Nephron progenitor cell (in vitro differentiated cells): ENCODE data around the gene LIN7A.

Source experiments
- DNase-seq: peaks from one replicate; pipeline ENCODE4 v3.0.0; 2021
- H3K27ac Mint-ChIP-seq: 2 replicates; pipeline ENCODE4 v1.8.0; 2021; ENCODE audit warnings: mild to moderate bottlenecking, moderate library complexity, mixed read lengths
- H3K27me3 Mint-ChIP-seq: 2 replicates; pipeline ENCODE4 v1.8.0; 2021; ENCODE audit warnings: mild to moderate bottlenecking, low read depth, mixed read lengths; ENCODE audit not compliant: poor library complexity
- H3K36me3 Mint-ChIP-seq: 2 replicates; pipeline ENCODE4 v1.8.0; 2021; ENCODE audit warnings: low read depth, mixed read lengths
- H3K4me1 Mint-ChIP-seq: 2 replicates; pipeline ENCODE4 v1.8.0; 2021; ENCODE audit warnings: mixed read lengths
- H3K4me3 Mint-ChIP-seq: 2 replicates; pipeline ENCODE4 v1.8.0; 2021; ENCODE audit warnings: mild to moderate bottlenecking, moderate library complexity, mixed read lengths
- H3K9me3 Mint-ChIP-seq: 2 replicates; pipeline ENCODE4 v1.8.0; 2021; ENCODE audit warnings: mild to moderate bottlenecking, moderate library complexity, mixed read lengths
- TF ChIP-seq, protein P1 (sequence below): fragments of 200-600 bp; sonication (generic); IDR thresholded peaks from 2 replicates; pipeline ENCODE4 v1.5.0; 2021; ENCODE audit warnings: antibody characterized with exemption

LIN7A gene

DNA sequence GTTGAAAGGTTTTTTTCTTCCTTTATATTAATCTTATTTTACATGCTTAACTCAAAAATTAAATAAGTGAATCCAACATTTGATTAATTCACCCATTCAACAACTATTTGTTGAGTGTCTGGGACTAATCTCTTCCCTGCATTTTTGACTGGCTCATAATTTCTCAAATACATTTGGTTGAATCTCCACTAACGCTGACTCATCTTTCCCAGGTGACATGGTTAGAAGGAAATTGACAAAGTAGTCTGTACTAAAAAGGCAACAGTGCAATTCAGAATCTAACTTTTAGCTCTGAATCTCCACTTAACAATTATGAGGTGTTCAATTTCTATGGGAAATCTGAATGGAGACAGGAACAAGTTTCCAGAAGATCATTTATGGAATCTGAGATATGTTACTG is 88.9 kb downstream of the LIN7A start:
- no peak for DNase-seq
- no peak overlapping the region for H3K27ac Mint-ChIP-seq
- TF ChIP-seq, protein P1, sequence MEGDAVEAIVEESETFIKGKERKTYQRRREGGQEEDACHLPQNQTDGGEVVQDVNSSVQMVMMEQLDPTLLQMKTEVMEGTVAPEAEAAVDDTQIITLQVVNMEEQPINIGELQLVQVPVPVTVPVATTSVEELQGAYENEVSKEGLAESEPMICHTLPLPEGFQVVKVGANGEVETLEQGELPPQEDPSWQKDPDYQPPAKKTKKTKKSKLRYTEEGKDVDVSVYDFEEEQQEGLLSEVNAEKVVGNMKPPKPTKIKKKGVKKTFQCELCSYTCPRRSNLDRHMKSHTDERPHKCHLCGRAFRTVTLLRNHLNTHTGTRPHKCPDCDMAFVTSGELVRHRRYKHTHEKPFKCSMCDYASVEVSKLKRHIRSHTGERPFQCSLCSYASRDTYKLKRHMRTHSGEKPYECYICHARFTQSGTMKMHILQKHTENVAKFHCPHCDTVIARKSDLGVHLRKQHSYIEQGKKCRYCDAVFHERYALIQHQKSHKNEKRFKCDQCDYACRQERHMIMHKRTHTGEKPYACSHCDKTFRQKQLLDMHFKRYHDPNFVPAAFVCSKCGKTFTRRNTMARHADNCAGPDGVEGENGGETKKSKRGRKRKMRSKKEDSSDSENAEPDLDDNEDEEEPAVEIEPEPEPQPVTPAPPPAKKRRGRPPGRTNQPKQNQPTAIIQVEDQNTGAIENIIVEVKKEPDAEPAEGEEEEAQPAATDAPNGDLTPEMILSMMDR = no peak
- no peak overlapping the region for H3K4me3 Mint-ChIP-seq
- no peaks in the 10 kb centered on the region for H3K36me3 Mint-ChIP-seq
- no peaks in the 10 kb centered on the region for H3K27me3 Mint-ChIP-seq
- peaks cover 6% of the 10 kb centered on the region for H3K4me1 Mint-ChIP-seq
- no peaks in the 10 kb centered on the region for H3K9me3 Mint-ChIP-seq

DNA sequence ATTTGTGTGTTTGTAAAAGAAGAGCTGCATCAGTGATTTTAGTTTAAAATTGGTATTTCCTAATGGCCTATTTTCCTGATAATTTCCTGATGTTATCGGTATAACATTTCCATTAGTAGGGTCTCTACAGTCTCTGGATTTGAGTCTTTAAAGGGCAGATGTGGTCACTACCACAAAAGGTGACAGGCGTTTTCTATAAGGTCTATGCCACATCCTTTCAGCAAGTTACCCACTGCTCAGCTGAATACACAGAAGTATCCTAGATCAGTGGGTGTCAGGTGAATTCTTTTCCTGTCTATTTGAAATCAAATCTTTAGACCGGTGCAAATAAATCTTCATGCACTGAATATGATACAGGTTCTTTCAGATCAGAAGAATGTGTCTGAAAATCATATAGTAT is 90.2 kb downstream of the LIN7A start:
- DNase-seq = no peak
- peaks cover 6% of the 10 kb centered on the region for H3K4me1 Mint-ChIP-seq
- H3K4me3 Mint-ChIP-seq = no peak overlapping the region
- TF ChIP-seq, protein P1 = no peak
- no peak overlapping the region for H3K27ac Mint-ChIP-seq
- H3K36me3 Mint-ChIP-seq = no peaks in the 10 kb centered on the region
- H3K9me3 Mint-ChIP-seq = no peaks in the 10 kb centered on the region
- H3K27me3 Mint-ChIP-seq = no peaks in the 10 kb centered on the region

DNA sequence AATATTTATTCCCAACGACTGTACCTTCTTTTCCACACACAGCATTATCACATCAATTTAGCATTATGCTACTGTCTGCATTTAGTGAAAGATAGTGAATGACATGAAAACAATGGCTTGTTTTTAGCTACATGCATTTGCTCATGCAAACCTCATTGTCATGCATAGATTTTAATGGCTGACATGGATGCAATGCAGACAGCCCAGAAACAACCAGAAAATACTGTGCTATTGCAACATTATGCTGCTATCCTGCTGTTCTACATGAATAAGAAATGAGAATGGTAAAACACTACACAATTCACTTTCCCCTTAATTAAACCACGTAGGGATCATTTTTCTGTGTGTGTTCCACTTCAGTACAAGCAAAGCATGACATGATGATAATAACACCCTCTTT is 90.8 kb downstream of the LIN7A start:
- H3K9me3 Mint-ChIP-seq = no peaks in the 10 kb centered on the region
- no peak overlapping the region for H3K27ac Mint-ChIP-seq
- no peak for DNase-seq
- H3K36me3 Mint-ChIP-seq = no peaks in the 10 kb centered on the region
- peaks cover 6% of the 10 kb centered on the region for H3K4me1 Mint-ChIP-seq
- H3K27me3 Mint-ChIP-seq = no peaks in the 10 kb centered on the region
- TF ChIP-seq, protein P1 = no peak
- H3K4me3 Mint-ChIP-seq = no peak overlapping the region

DNA sequence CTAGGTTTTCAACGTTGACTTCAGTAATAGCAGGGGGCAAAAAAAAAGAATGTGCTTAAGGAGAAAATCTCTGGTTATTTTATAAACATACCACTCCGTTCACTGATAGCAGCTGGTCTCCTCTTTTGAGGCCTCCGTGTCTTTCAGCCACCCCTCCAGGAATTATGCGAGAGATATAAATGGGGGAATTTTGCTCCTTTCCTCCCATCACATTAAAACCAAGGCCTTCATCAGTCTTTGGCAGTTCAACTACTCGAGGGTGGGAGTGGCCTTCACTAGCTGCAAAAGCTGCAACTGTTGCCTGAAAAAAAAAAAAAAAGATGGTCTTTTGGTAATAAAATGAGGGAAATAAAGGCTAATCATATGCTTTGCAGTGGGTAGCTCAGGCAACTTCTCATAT is 92.1 kb downstream of the LIN7A start:
- no peaks in the 10 kb centered on the region for H3K9me3 Mint-ChIP-seq
- DNase-seq = no peak
- no peak overlapping the region for H3K4me3 Mint-ChIP-seq
- H3K27me3 Mint-ChIP-seq = peaks cover 3% of the 10 kb centered on the region
- H3K4me1 Mint-ChIP-seq = peaks cover 6% of the 10 kb centered on the region
- TF ChIP-seq, protein P1 = no peak
- H3K36me3 Mint-ChIP-seq = no peaks in the 10 kb centered on the region
- H3K27ac Mint-ChIP-seq = no peak overlapping the region

DNA sequence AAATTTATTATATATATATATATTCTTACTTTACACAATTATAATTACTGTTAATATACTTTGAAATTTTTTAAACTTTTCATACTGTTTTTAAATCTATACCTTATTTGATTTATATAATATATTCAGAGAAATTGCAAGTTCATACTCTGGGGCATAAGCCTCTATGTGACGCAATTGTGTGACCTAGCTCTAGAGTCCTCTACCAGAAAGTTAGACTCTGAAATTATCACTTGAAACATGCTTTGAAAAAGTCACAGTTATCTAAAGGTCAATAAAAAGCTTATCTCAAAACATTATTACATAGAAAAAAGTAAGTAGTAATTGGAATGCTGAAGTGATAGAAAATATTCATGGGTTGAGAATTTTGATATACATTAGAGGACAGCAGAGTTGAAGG is 93.8 kb downstream of the LIN7A start:
- H3K4me1 Mint-ChIP-seq = no peaks in the 10 kb centered on the region
- H3K36me3 Mint-ChIP-seq = no peaks in the 10 kb centered on the region
- TF ChIP-seq, protein P1 = no peak
- no peaks in the 10 kb centered on the region for H3K9me3 Mint-ChIP-seq
- H3K27ac Mint-ChIP-seq = no peak overlapping the region
- H3K27me3 Mint-ChIP-seq = peaks cover 3% of the 10 kb centered on the region
- no peak for DNase-seq
- no peak overlapping the region for H3K4me3 Mint-ChIP-seq

DNA sequence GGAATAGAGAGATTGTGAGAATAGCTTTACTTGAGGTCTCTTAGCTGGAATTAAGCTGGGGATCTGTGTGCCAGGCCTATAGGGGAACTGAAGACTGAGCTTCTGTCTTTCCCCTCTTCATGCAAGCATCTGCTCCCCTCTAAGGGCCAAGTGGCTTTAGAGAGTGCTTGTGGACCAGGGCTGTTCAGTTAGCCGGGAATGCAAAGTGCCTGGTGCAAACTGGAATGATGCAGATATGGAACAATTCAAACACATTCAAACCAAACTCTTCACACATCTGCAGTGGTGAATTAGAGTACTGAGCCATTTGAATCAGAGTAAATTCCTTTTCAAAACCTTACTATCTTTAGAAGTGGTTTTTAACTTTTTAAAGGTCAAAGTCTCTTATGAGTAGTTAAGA is 99.0 kb downstream of the LIN7A start:
- TF ChIP-seq, protein P1 = no peak
- no peak for DNase-seq
- Mint-ChIP-seq H3K4me3 (no peak overlapping the region), H3K9me3 (no peaks in the 10 kb centered on the region), H3K4me1 (peaks cover 9% of the 10 kb centered on the region), H3K27ac (no peak overlapping the region), H3K36me3 (no peaks in the 10 kb centered on the region), H3K27me3 (peaks cover 3% of the 10 kb centered on the region)
